ENCODE data around the gene PHLDA2.

The PHLDA2 gene

DNA sequence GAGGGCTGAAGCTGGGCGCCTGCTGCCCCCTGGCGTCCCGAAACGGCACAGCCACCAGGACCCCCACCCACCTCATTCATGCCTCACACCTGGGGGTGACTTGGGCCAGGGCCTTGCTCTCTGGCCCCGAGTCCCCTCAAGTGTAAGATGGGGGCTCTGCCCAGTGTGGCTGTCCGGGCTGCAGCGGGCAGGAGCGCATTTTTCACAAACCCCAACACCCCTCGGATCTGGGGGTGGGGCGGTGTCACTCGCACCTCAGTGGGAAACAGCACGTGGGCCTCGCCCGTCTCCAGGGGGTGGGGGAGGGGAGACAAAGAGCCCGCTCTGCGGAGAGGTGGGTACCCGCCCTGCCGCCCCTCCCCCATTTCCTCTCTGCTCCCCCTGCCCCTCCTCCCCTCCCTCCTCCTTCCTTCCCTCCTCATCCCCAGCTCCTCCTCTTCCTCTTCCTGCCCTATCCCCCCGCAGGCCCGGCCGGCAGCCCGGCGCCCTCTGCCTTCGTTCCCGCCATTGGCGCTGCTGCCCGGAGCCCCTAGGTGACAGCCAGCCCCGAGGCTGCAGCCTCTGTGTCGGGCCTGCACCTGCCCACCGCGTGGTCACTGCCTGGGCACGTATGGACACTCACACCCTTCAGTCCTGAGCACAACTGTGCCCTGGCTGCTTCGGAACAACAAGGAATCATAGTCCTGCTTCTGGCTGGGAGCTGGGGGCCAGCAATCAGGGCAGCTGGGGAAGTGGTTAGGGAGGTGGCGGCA, 36.8 kb downstream of the PHLDA2 start:
- DNase-seq = no peak

DNA sequence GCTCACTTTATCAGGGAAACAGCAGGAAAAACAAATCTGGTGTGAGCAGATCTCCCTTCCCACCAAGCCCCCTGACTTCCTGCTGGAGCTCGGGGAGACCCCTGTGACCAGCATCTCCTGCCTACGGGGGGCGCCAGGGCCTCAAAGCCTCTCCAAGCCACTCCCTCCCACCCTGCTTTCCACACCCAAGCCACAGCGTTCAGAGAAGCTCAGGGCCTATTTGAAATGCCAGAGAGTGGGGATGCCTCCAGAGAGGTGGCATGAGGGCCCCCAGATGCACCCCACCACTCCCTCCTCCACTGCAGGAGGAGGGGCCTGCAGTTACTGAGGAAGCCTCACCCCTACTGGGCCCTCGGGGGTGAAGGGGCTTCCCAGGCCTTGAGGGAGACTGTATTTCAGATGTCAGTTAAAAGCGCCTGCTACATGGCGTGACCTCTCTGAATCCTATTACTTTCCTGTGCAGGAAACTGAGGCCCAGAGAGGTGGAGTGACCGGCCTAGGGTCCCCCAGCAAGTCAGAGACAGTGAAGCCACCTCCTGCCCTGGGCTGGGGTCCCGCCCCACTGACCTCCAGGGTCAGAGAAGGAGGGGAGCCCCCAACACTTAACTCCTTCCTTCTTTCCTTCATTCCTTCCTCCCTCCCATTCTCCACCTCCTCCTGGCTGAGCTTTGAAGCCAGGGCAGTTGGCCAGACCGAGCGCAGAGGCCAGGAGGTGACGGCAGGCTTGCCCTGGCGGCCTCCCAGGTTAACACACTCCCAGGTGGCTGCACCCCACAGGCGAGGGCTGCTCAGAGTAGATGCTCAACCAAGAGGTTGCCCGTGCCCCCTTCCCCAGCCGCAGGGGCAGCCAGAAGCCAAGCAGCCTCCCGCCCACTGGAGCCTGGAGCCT, 37.6 kb downstream of the PHLDA2 start:
- DNase-seq = no peak

DNA sequence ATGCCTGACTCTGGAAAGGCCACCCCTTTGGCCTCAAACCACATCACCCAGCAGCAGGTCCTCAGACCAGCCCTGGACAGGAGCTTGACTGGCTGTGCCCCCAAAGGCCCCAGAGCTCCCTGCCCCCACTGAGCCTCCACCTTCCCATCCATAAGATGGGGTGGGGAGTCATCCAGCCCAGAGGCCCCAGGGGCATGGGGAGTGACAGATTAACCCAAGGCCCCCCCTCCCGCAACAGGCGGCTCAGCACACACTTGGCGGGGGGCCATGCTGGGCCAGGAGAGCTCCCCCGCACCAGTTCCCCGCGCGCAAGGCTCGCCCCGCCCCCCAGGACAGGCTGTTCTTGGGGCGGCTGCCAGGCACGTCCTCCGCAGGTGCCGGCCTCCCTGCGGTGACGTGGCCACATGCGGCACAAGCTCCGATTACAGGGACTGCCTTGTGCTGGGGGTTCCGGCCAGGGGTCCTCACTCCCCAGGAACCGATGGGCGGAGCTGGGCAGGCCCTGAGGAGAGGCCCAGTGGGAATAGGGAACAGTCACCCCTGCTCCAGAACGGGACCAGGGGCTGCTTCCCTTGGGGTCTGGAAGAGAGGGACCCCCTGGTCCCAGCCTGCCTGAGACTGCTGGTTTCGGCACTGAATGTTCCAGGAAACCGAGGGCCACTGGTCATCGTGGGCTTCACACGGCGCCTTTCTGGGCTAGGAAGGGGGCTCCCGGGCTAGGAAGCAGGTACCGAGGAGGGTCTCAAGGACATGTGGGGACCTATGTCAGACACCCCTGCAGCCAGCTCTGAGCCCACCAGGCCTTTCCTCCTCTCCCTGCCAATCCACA, 38.5 kb downstream of the PHLDA2 start:
- peak; percentile 56 for DNase-seq

GRCh38 chr11:2889362-2890273, 39.6 kb downstream of the PHLDA2 start:
- no peak for DNase-seq

DNA sequence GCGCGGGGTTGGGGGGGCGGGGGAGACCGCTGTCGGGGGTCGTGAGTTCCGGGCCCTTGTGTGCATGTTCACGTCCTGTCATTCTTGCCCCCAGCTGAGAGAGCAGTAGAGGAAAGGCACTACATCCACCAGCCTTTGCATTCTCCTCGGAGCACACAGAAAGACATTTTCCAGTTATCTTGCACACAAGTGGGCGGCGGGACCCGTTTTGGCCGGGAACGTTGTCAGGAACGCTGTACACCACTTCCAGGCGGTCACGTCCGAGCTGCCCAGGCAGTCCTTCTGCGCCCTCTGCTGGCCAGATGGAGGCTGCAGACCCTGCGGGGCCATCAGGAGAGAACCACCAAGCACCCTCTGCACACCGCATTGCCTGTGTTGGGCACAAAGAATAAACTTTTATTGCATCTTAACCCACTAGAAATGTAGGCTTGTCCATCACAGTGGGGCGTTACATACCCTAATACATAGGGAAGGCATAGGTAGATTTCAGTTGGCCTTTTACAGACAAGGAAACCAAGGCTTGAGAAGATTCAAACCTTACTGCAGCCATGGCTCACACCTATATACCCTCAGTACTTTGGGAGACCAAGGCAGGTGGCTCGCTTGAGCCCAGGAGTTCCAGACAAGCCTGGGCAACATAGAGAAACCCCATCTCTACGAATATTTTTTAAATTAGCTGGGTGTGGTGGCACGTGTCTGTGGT, 40.8 kb downstream of the PHLDA2 start:
- DNase-seq = no peak

GRCh38 chr11:2887515-2888195, 41.6 kb downstream of the PHLDA2 start:
- DNase-seq = no peak

DNA sequence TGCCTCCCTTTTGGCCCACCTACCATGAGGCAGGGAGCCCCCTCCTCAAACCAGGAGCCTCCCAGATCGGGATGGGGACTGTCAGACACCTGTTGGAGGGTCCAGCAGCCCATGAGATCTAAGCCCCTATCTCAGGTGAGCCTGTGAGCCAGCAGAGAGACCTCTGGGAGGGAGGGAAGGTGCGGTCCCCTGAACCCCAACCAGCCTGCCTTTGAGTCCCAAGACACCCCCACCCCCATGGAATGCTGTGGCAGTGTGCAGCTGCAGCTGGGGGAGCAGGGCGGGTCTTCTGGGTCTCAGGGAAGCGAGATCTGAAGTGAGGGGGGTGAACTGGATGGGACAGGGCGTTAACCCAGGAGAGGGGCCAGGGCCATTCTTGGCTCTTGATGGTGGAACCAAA, 42.3 kb downstream of the PHLDA2 start:
- DNase-seq = no peak

DNA sequence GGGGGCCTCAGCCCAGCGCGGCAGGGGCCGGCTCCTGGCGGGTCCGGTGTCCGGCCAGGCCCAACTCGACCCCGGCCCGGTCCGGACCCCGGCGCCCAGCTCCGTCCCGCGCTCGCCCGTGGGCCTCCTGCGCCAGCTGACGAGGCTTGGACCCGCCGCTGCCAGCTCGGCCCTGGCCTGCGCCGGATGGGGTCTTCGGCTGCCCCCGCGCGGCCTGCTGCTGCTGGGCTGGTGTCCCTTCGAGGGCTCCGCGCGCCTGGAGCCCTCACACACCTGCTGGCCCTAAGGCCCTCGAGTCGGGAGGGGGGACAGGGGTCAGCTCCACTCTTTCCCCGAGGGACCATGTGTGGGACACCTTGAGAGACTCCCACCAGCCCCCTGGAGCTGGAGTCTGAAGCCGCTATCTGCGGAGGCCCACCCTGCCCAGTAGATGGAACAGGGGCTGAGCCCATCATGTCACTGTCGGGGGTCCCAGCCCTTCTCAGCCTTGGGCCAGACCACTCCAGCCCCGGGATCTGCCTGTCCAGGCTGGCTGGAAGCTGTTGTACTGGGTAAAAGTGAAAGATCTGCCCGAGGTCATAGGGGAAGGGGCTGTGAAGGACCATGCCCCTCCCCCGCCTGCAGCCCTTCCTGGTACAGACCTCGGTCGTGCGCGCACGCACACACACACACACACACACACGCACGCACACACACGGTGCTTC, 42.9 kb downstream of the PHLDA2 start:
- DNase-seq = no peak

DNA sequence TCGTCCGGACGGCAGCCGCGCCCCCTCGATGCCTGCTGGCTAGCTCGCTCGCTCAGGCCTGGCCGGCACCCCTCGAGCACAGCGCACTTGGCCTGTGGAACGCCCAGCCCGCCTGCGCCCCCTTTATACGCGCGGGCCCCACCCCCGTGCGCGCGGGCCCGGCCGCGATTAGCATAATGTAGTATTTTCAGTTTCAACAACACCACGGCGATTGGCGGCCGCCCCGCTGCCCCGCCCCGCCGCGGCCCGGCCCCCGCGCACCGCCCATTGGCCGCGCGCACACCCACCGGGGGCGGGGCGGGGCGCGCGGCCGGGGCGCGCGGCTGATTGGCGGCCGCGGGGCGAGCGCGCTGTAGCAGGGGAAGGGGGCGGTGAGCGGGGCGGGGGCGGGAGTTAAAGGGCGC, 43.5 kb downstream of the PHLDA2 start, which contains the start of gene CDKN1C:
Gene CDKN1C (minus strand): TSS at position 98 of the 404 bp plus-strand sequence. CDS start 319 bp downstream, outside the sequence.
- peak; percentile 24 for DNase-seq

GRCh38 chr11:2885017-2885677, 44.1 kb downstream of the PHLDA2 start:
- no peak for DNase-seq

DNA sequence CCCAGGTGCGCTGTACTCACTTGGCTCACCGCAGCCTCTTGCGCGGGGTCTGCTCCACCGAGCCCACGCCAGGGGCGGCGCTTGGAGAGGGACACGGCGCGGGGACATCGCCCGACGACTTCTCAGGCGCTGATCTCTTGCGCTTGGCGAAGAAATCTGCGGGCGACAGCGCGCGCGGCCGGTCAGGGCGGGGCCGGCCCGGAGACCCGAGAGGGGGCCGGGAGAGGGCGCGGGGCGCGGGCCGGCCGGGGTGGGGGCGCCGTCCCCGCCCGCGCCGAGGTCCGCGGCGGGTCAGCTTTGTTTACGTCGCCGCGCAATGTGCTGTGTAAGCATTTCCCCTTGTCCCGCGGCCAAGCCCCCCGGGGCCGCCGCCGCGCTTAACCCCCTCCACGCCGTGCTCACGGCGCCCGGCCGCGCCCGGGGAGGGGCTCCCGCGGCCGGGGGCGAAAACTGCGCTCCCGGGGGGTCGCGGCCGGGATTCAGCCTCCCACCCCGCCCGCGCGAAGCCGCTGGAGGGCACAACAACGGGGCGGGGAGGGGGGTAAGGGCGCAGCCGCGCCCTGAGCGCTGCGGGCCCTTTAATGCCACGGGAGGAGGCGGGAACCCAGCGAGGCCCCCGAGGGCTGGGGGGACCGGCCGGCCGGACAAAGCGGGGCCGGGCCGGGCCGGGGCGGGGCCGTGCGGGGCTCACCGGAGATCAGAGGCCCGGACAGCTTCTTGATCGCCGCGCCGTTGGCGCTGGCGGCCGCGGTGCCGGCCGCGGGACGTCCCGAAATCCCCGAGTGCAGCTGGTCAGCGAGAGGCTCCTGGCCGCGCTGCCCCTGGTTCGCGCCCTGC, 45.0 kb downstream of the PHLDA2 start:
- DNase-seq = no peak

DNA sequence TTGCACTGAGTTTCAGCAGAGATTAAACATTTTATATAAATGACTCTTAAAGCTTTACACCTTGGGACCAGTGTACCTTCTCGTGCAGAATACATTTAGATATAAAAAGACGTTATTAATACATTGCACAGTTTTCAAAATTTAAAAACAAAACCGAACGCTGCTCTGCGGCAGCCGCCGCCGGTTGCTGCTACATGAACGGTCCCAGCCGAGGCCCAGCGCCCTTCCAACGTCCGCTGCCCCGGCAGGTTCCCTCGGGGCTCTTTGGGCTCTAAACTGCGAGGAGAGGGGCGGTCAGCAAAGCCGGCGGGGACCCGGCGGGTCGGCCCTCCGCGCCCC, 45.6 kb downstream of the PHLDA2 start:
- no peak for DNase-seq

- DNase-seq = no peak
Observed at GRCh38 chr11:2882396-2883110, 46.7 kb downstream of the PHLDA2 start.

DNA sequence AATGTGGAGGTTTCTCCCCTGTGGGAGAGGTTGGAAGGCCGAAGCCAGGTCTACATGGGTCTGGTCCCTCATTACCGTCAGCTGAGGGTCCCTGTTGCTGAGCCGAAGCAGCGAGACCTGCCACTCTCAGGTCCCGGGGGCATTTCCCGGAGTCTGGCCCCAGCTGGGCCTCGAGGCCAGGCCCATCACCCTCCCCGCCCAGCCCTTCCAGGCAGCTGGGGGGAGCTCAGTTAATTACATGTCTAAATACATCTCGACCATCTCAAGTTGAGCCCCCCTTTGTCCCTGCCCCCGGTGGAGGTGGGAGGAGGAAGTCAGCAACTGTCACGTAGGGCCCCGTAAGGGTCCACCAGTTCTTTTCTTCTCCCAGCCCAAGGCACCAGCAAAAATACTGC, 47.2 kb downstream of the PHLDA2 start:
- no peak for DNase-seq

- DNase-seq = no peak
Observed at GRCh38 chr11:2881076-2881980, 47.9 kb downstream of the PHLDA2 start.

DNA sequence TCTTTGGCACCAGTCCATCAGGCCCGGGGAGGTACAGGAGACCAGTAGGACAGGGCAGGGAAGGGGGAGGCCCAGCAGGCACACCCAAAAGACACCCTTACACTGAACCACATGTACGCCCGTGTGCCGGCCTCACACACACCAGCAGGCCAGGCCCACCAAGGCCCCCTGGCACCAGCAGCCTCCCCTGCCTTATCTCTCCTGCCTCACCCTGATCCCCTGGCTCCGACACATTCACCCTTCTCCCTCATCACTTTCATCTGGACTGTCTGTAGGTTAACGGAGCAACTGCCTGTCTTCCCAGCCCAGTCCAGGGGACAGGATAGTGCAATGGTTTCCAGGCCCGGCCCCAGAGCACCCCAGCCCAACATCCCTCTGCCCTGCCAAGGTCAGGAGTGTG, 48.6 kb downstream of the PHLDA2 start:
- DNase-seq = no peak

DNA sequence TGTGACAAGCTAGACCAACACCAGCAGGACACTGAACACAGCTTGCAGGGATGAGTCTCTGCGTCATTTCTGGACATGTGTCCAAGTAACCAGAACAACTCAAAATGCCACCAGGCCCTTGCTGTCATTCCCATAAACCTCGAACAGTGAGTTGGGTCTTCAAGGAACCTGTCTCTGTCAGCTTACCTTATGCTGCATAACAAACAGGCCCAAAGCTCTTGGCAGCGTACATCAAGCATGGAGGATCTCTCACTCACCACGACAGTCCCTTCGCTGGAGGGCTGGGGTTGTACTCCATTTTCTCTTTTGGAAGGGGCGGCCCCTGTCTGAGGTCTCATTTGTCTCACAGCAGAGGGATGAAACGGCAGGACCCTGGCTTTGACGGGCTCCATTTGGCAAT, 50.4 kb downstream of the PHLDA2 start:
- DNase-seq = no peak

Measured in NCI-H1436 treated with DMSO at 0.1 percent for 48 hours (cell line).